WTC11 (cell line): Measurements from ENCODE around the gene RAB3A. TPM values are rescaled to one million over a fixed set of nuclear protein-coding genes. Genes with fewer than 3 reads are reported as not detected.
A peak's percentile ranks its signal among the peaks of the same experiment; 100 is the strongest.

Source experiments
- ATAC-seq: fragments of 200-7000 bp; cut with Tn5 transposase; 2 replicates; pipeline ENCODE4 v1.10.0; 2021; ENCODE audit warnings: mild to moderate bottlenecking, moderate library complexity
- CTCF ChIA-PET: fragments of 300-600 bp; sonication (Branson Sonifier 250); formaldehyde crosslinking; loops from one replicate; lab custom pipeline; 2021; ENCODE audit warnings: antibody characterized with exemption; lab: Charles Lee
- POLR2A ChIA-PET: fragments of 350-600 bp; sonication (Branson Sonifier 250); formaldehyde crosslinking; loops from one replicate; lab custom pipeline; 2021; ENCODE audit warnings: antibody characterized with exemption; lab: Charles Lee
- DNase-seq: peaks from one replicate; pipeline ENCODE4 v3.0.0; 2021; ENCODE audit warnings: low spot score
- H3K27ac Mint-ChIP-seq: 2 replicates; pipeline ENCODE4 v1.8.0; 2021; ENCODE audit warnings: mixed read lengths
- H3K27me3 Mint-ChIP-seq: 2 replicates; pipeline ENCODE4 v1.8.0; 2021; ENCODE audit warnings: low read depth, mild to moderate bottlenecking, moderate library complexity, mixed read lengths
- H3K36me3 Mint-ChIP-seq: 2 replicates; pipeline ENCODE4 v1.8.0; 2021; ENCODE audit warnings: mixed read lengths
- H3K4me1 Mint-ChIP-seq: 2 replicates; pipeline ENCODE4 v1.8.0; 2022; ENCODE audit warnings: mixed read lengths
- H3K4me3 Mint-ChIP-seq: 2 replicates; pipeline ENCODE4 v1.8.0; 2021; ENCODE audit warnings: mild to moderate bottlenecking, moderate library complexity, mixed read lengths
- H3K9me3 Mint-ChIP-seq: 2 replicates; pipeline ENCODE4 v1.8.0; 2021; ENCODE audit warnings: mixed read lengths
- AFF4 ChIP-seq: sonication (generic); formaldehyde crosslinking; IDR thresholded peaks from 2 replicates; pipeline ENCODE4 v1.8.1; 2023; ENCODE audit warnings: mild to moderate bottlenecking, missing genetic modification reagents, borderline replicate concordance
- AR ChIP-seq: fragments of 250-450 bp; sonication (Bioruptor Pico); IDR thresholded peaks from 2 replicates; pipeline ENCODE4 v1.9.0; 2021; ENCODE audit warnings: mild to moderate bottlenecking
- ATF3 ChIP-seq: sonication (generic); formaldehyde crosslinking; conservative IDR thresholded peaks from 2 replicates; pipeline ENCODE4 v1.8.1; 2022; ENCODE audit warnings: mild to moderate bottlenecking, missing genetic modification reagents
- CBFB ChIP-seq: sonication (generic); formaldehyde crosslinking; IDR thresholded peaks from 2 replicates; pipeline ENCODE4 v1.8.1; 2022; ENCODE audit warnings: mild to moderate bottlenecking, low read depth, missing genetic modification reagents
- ESRRA ChIP-seq: sonication (generic); formaldehyde crosslinking; IDR thresholded peaks from 2 replicates; pipeline ENCODE4 v1.8.1; 2022; ENCODE audit warnings: mild to moderate bottlenecking, missing genetic modification reagents, borderline replicate concordance
- GABPB1 ChIP-seq: sonication (generic); formaldehyde crosslinking; IDR thresholded peaks from 2 replicates; pipeline ENCODE4 v1.8.1; 2023; ENCODE audit warnings: mild to moderate bottlenecking, missing genetic modification reagents
- GRHL2 ChIP-seq: fragments of 250-450 bp; sonication (Bioruptor Pico); IDR thresholded peaks from 2 replicates; pipeline ENCODE4 v1.8.0; 2022; ENCODE audit warnings: mild to moderate bottlenecking, moderate library complexity; ENCODE audit not compliant: insufficient replicate concordance, severe bottlenecking
- IRF2 ChIP-seq: sonication (generic); formaldehyde crosslinking; IDR thresholded peaks from 2 replicates; pipeline ENCODE4 v1.8.0; 2022; ENCODE audit warnings: low read depth, missing genetic modification reagents, borderline replicate concordance
- MLX ChIP-seq: sonication (generic); formaldehyde crosslinking; IDR thresholded peaks from 2 replicates; pipeline ENCODE4 v1.8.1; 2023; ENCODE audit warnings: mild to moderate bottlenecking, missing genetic modification reagents, moderate library complexity
- NR1H2 ChIP-seq: sonication (generic); formaldehyde crosslinking; IDR thresholded peaks from 2 replicates; pipeline ENCODE4 v1.9.0; 2021; ENCODE audit warnings: mild to moderate bottlenecking, moderate library complexity, missing genetic modification reagents
- NR2C2 ChIP-seq: sonication (generic); formaldehyde crosslinking; IDR thresholded peaks from 2 replicates; pipeline ENCODE4 v1.8.0; 2022; ENCODE audit warnings: mild to moderate bottlenecking, missing genetic modification reagents
- PRRX2 ChIP-seq: fragments of 250-450 bp; sonication (Bioruptor Pico); IDR thresholded peaks from 2 replicates; pipeline ENCODE4 v1.8.0; 2021; ENCODE audit warnings: mild to moderate bottlenecking
- SOX15 ChIP-seq: fragments of 250-450 bp; sonication (Bioruptor Pico); IDR thresholded peaks from 2 replicates; pipeline ENCODE4 v1.9.0; 2021; ENCODE audit warnings: mild to moderate bottlenecking
- ZNF138 ChIP-seq: sonication (generic); formaldehyde crosslinking; conservative IDR thresholded peaks from 2 replicates; pipeline ENCODE4 v1.8.1; 2022; ENCODE audit warnings: mild to moderate bottlenecking, moderate library complexity, missing genetic modification reagents
- ZNF281 ChIP-seq: sonication (generic); formaldehyde crosslinking; IDR thresholded peaks from 2 replicates; pipeline ENCODE4 v1.8.0; 2023; ENCODE audit warnings: mild to moderate bottlenecking, missing genetic modification reagents
- total RNA-seq: library from RNA; stranded (reverse); gene quantifications from 3 replicates; pipeline ENCODE4 v1.2.3, GENCODE V29; 2021

Gene RAB3A
- total RNA-seq, 1 experiment from 2014 or later = 12.2 TPM

GRCh38 chr19:18191640-18192062 lies 12.2 kb downstream of the RAB3A start (continued):
- TF ChIP-seq AFF4 (no peak), MLX (CRISPR knock-in tag) (no peak), ZNF138 (no peak), IRF2 (CRISPR knock-in tag) (no peak), NR1H2 (no peak), PRRX2 (CRISPR knock-in tag) (no peak), ATF3 (CRISPR knock-in tag) (no peak)

GRCh38 chr19:18190278-18190677 lies 13.6 kb downstream of the RAB3A start:
- Mint-ChIP-seq H3K27me3 (peaks cover 2% of the 10 kb centered on the region; the same call in 1 of the 2 replicates), H3K4me3 (no peak overlapping the region), H3K4me1 (peaks cover 25% of the 10 kb centered on the region), H3K9me3 (no peaks in the 10 kb centered on the region), H3K27ac (peak overlapping the region; percentile 45; the same call in 1 of the 2 replicates), H3K36me3 (no peaks in the 10 kb centered on the region; the same call in 1 of the 2 replicates)
- ChIA-PET CTCF (interaction anchor here (6.0 kb wide), 1 partner anchor 77 kb away, joined by 33 read pairs; no protein-coding TSS in a partner anchor), POLR2A (interaction anchor here (0.6 to 0.7 kb wide), 2 partner anchors 16 to 38 kb away, joined by 3 read pairs; no protein-coding TSS in a partner anchor)
- ATAC-seq = no peak
- TF ChIP-seq AR (CRISPR knock-in tag) (no peak), ZNF281 (CRISPR knock-in tag) (no peak), NR2C2 (CRISPR knock-in tag) (no peak), CBFB (no peak), SOX15 (CRISPR knock-in tag) (no peak), GABPB1 (CRISPR knock-in tag) (no peak), ESRRA (no peak), GRHL2 (CRISPR knock-in tag) (no peak)
- no peak for DNase-seq
